CD4-positive, alpha-beta T cell treated with Interleukin-2 at 100 ng/mL for 4 hours (primary cell): ENCODE data around the gene PLBD2.

Source experiments
- DNase-seq: peaks from one replicate; pipeline ENCODE4 v3.0.0-alpha.2; 2020; ENCODE audit warnings: low spot score

PLBD2 gene, protein sequence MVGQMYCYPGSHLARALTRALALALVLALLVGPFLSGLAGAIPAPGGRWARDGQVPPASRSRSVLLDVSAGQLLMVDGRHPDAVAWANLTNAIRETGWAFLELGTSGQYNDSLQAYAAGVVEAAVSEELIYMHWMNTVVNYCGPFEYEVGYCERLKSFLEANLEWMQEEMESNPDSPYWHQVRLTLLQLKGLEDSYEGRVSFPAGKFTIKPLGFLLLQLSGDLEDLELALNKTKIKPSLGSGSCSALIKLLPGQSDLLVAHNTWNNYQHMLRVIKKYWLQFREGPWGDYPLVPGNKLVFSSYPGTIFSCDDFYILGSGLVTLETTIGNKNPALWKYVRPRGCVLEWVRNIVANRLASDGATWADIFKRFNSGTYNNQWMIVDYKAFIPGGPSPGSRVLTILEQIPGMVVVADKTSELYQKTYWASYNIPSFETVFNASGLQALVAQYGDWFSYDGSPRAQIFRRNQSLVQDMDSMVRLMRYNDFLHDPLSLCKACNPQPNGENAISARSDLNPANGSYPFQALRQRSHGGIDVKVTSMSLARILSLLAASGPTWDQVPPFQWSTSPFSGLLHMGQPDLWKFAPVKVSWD

DNA sequence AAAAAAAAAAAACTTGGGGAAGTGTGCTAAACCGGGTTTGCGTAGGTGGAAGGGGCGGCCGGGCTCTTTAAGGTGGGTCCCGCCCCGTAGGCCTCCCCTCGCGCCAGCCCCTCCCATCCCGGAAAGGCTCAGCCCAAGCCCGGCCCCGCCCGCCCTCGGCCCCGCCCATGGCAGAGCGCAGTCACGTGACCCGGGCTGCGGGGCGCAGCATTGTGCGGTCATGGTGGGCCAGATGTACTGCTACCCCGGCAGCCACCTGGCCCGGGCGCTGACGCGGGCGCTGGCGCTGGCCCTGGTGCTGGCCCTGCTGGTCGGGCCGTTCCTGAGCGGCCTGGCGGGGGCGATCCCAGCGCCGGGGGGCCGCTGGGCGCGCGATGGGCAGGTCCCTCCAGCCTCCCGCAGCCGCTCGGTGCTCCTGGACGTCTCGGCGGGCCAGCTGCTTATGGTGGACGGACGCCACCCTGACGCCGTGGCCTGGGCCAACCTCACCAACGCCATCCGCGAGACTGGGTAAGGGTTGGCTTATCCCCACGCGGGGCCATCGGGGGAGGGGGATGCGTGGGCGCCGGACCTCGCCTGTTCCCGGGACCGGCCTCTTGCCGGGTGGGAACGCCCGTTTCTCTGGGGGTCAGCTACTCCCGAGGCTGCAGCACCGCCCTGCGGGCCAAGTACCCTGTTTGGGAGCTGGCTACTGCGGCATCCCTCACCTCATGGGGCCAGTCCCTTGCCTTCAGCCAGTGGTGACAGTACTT lies at the start of gene PLBD2:
TSS of gene PLBD2 (plus strand) at position 207 of the 752 bp plus-strand sequence. CDS start at position 221, 14 bp downstream.
- peak; percentile 94 for DNase-seq

DNA sequence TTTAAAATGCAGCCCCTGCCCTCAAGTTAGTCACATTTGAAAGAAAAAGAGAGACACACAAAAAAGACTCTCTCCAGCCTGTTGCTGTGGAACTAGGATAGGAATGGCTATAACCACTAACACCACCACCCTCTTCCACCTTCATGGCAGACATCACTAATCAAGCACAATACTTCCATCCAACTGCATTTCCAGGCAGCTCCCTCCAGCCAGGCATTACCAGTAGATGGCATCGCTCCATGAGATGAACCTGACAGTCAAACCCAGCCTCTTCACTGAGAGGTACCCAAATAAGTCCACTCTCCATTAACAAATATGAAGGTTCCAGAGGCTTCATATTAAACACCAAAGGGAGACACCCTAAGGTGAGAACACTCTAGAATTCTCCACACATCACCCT lies 47.9 kb upstream of the PLBD2 start:
- no peak for DNase-seq

DNA sequence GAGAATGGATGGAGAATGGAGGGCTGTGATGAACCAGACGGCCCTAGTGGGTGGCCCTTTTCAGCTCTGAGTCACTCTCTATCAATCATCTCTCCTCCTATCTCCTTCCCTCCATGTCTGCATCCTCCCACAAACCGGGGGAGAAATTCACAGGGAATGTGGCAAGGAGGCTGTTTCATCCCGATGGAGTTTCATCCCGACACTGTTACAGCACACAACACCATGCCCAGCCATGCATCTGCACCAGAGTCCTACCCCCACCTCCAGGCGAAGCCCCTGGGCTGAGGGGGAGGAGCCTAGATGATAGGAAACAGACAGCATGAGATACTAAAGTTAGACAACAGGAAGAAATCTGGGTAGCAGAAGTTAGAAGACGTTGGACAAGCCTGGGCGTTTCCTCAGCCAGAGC lies 44.3 kb upstream of the PLBD2 start:
- no peak for DNase-seq

DNA sequence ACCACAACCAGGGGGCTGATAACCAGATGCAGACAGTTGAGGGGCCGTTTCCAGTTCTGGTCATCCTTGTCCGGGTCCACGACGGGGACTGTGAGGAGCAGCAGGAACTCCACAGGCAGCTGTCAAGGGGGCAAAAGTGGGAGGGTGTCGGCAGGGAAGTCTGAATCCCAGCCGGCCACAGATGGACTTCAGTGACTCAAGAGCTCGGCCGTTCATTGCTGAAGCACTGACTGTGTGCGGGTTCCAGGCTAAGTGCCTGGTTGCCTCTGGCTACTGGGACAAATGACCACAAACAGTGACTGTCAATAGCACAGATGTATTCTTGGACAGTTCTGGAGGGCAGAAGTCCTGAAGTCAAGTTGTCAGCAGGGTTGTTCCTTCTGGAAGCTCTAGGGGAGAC lies 43.0 kb upstream of the PLBD2 start:
- no peak for DNase-seq

DNA sequence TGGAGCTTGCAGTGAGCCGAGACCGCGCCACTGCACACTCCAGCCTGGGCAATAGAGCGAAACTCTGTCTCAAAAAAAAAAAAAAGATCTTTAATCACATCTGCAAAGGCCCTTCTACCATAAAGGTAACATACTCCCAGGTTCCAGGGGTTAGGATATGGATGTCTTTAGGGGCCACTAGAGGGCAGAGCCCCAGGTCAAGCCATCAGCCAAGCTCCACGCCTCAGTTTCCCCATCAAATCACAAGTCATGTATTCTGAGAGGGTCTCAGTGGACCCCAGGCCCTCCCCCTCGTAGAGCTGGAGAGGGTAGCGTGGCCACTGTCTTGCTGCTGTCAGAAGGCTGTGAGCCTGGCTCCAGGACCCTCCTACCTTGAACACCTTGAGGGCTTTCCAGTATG lies 42.2 kb upstream of the PLBD2 start:
- no peak for DNase-seq

DNA sequence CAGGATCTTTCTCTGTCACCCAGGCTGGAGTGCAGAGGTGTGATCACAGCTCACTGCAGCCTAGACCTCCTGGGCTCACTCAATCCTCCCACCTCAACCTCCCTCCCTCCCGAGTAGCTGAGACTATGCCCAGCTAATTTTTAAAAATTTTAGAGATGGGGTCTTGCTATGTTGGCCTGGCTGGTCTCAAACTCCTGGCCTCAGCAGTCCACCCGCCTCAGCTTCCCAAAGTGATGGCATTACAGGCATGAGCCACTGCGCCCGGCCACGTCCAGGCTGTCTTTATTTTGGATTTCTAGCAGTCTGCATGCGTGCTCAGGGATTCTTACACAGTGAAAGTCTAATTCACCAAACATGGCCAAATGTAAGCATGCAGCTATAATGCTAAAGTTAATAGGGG lies 41.3 kb upstream of the PLBD2 start:
- no peak for DNase-seq

DNA sequence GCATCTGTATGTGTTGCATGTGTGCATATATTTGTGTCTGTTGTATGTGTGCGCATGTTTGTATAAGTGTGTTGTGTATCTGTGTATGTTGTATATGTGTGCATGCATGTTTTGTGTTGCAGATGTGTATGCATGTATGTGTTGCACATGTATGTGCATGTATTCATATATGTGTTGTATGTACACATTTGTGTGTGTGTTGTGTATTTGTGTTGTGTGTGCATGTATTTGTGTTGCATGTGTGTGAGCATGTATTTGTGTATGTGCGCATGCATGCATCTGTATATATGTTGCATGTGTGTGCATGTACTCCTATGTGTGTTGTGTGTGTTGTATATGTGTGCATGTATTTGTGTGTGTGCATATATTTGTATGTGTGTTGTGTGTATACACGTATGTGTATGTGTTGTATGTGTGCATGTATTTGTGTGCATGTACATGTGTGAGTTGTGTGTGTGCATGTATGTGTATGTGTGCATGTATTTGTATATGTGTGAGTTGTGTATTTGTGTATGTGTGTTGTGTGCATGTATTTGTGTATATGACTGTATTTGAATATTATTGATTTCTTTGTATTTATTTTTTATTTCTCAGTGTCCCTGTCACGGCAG lies 40.2 kb upstream of the PLBD2 start:
- DNase-seq, result no peak

DNA sequence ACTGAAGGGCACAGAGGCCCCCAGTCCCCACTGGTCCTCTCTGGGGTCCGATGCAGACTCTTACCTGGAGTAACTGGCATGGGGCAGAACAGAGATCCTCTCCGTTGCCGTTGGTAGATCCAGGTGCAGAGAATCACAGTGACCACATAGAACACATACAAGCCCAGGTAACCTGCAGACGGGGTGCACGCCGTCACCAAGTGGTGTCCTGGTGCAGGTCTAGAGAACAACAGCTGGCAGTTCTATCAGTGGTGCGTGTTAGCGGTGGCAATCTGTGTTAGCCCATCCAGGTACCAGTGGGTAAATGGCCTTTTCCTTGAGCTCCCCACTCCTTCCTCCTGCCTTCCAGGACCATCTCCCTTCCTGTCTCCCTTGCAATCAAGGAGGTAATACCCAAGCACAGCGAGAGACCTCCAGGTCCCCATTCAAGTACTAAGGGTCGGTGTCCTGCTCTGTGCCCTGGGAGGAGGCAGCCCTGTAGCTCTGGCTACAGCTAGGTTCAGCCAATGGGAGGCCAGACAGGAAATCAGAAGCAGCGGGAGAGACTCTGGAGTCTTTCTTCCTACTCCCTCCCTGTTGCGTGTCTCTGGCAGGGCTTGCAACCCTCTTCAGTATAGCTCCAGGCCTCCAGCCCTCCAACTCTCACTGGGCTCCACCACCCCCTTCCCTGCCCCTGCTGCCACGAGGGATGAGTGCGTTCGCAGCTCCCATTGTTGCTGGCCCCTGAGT lies 39.3 kb upstream of the PLBD2 start:
- no peak for DNase-seq

DNA sequence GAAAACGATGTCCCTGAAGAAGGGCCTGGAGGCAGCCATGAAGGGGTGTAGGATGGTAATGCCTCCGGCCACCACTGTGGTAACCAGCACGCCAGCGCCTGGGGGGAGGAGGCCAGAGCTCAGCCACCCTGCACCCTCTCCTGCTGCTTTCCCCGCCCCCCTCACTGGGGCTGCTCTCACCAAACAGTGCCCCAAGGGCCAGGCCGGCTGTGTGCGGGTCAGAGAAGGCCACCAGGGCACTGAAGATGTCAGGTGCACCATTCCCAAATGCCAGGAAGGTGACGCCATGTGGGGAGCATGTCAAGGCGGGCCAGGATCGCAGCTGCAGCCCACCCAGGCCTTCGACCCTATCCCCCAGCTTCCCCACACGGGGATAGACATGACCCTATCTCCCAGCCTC lies 38.0 kb upstream of the PLBD2 start:
- no peak for DNase-seq

DNA sequence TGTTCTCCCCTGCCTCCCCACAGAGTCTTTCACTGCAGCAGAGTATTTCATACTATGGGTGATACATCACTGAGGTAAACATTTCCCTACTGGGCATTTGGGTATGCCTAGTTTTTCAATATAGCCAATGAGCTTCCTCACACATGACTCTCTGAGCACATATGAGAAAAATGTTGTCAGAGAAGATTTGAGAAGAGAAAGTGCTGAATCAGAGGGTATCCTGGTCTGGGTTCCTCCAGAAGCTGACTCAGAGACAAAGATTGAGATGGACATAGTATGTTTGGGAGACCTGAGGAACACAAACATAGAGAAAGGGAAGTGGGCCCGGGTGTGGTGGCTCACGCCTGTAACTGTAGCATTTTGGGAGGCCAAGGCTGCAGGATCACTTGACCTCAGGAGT lies 36.0 kb upstream of the PLBD2 start:
- no peak for DNase-seq

DNA sequence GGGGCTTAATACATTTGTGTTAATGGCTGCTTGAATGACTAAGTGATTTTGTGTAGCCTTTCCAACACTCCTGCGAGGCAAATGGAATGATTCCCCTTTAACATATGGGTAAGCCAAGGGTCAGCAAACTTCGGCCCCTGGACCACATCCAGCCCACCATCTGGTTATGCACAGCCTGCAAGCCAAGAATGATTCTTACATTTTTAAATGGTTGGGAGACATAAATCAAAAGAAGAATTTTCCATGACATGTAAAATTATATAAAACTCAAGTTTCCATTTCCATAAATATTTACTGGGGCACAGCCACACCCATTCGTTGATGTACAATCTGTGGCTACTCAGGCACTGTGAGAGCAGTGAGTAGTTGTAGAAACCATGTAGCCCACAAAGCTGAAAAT lies 32.5 kb upstream of the PLBD2 start:
- no peak for DNase-seq

DNA sequence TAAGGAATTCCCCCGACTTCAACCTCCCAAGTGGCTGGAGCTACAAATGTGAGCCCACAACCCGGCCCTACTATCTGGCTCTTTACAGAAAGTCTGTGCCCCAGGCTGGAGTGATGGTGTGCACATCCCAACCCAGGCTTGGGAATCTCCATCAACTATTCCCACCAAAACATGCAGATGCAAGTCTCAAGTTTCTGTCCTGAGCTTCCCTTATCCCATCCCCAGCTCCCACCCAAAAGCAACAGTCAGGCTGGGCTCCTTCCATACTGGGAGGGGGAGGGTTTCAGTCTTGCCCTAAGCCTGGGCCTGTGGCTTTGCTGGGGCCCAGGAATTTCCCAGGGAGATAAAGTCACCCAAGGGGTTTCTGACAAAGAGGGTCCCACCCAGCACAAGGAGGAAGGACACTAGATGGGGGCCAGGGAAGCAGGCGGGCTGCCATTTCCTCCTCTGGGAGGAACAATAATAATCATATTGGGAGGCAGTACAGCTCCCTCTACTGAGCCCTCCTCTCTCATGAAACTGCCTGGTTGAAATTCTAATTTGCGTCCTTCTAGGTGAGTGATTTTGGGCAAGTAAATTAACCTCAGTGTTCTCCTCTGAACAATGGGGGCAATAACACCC lies 31.5 kb upstream of the PLBD2 start:
- no peak for DNase-seq

DNA sequence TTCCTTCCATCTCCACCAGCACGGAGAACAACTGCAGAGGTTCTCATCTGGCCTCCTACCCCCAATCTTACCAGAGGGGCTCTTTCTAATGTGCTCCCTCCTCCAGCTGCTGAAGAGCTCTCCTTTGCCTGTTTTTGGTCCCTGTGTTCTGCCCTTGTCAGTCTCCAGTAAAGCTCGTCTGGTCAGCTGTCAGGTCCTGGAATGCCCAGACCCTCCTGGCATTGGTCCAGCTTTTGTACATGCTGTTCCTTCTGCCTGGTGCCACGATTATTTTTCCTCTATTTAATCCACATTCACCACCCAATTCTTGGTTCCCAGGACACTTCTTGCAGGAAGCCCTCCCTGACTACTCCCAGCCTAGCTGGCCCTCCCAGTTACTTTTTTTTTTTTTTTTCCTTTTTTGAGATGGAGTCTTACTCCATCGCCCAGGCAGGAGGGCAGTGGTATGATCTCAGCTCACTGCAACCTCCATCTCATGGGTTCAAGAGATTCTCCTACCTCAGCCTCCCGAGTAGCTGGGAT lies 30.0 kb upstream of the PLBD2 start:
- no peak for DNase-seq

DNA sequence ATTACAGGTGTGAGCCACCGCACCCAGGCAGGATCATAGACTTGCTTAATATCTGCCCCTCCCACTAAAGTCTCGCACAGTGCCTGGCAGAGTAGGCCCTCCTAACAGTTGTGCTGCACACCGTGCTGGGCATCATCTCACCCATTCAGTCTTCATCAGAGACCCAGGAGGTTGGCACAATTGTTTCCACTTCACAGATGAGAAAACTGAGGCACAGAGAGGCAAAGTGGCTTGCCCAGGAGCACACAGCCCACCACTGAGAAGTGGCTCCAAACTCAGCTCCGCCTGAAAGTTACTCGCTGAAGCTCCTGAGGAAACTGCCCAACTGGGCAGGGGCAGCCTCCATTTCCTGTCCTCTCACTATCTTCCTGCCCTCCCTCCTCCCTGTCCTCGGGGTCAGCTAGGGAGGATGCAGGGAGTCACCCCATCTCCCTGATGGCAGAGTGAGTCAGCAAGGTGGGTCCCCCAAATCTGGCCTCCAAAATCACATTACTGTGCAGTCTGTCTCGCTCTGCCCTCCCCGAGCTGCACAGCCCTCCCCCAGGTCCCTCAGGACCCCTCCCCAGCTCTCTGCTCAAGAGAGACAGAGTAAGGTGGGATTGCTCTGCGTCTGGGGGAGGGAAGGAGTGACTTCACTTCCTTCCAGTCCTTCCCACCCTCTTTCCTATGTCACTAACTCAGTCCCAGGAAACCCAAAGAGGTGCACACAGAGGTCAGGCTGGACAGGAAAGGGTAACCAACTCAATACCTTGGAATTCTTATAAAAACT lies 29.2 kb upstream of the PLBD2 start:
- no peak for DNase-seq

DNA sequence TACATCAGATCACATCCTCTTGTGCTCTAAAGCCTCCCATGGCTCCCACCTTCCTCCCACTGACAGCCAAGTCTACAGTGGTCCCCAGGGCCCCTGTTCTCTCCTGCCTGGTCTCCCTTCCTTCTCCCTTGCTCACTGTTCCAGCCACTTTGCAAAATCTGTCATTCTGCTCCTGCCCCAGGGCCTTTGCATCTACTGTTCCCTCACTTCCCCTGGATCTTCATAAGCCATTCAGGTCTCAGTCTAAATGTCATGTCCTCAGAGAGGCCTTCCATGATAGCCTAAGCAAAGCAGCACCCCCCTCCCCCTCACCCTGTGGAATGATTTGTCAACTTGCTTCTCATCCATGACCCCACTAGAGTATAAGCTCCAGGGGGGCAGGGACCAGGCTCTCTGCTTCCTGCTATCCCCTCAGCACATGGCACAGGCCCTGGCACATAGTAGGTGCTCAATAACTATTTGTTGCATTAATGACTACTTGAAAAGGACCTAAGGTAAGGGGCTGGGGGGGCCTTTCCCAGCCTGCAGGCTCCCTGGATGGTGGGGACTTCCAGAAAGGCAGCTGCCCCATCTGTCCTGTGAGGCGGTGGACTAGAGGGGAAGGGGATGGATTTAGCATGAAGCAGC lies 28.5 kb upstream of the PLBD2 start:
- DNase-seq, result no peak

DNA sequence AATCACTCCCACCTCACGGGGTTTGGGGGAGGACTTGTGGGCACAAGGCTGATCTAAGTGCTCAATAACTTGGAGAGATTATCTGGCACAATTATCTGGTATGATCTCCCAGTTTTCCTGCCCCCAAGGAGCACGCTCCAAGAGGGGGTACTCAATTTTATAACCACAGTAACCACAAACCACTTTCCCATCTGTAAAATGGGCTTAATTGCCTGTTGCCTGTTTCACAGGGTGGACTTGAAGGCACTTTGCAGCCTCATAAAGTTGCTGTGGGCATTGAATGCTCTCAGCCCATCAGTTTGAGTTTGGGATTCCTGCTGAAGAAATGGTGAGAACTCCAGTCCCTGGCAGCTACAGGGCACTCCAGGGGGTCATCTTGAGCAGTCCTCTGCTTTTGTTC lies 27.9 kb upstream of the PLBD2 start:
- no peak for DNase-seq

DNA sequence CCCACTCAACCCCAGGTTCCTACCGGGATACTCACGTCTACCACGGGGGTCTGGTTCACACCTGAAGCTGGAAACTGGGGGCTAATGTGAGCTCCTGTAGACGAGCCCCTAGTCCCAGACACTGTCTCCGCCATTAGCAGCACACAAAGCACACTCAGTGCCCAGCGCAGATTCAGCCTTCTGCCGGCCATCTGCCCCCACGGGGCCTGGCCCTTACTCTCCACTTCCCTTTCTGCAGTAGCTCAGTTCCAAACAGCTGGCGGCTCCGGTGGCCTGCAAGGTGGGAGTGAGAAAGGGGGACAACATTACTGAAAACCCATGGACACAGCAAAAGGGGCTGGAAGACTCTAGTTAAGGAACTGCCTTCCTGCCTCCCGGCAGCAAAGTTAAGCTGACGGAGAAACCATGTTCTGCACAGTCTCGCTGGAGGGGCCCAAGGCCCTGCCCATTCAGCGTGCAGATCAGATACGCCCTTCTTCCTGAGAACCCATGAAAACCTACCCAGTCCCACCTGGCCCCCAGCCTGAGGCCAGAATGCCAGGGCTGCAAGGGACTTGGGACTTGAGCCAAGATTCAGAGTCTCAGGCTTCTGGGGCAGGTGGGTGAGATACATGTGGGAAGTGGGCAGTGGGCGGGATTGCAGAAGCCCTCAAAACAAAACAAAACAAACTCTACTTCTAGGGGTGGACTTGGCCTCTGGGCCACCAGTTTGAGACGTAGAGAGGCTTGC lies 25.5 kb upstream of the PLBD2 start:
- DNase-seq, result no peak

DNA sequence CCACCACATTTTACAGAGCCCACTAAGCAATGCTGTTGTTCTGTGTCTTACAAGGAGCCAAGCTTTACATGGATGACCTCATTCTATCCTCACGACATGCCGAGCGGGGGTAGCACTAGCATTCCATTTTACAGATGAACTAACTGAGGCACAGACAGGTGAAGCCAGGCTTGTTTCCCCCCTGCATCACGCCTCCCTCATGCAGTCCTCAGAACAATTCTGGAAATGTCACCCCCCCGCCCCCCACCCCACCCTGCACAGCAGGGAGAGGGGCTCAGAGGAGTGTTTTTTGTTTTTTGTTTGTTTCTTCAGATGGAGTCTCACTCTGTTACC lies 25.0 kb upstream of the PLBD2 start:
- no peak for DNase-seq
